ENCODE measurements around the gene INTS15.
A peak's percentile ranks its signal among the peaks of the same experiment; 100 is the strongest.

INTS15 gene

GRCh38 chr7:6618621-6619020 is 28.8 kb downstream of the INTS15 start:
- no peak for DNase-seq (ENCODE audit: low spot score)

- DNase-seq (ENCODE audit: low spot score): no peak
Measured at GRCh38 chr7:6619961-6620360, 30.1 kb downstream of the INTS15 start.

- DNase-seq (ENCODE audit: low spot score): no peak
Measured at GRCh38 chr7:6621195-6622133, 31.6 kb downstream of the INTS15 start.

- no peak for DNase-seq (ENCODE audit: low spot score)
Measured at GRCh38 chr7:6622134-6622710, 32.4 kb downstream of the INTS15 start.

DNA sequence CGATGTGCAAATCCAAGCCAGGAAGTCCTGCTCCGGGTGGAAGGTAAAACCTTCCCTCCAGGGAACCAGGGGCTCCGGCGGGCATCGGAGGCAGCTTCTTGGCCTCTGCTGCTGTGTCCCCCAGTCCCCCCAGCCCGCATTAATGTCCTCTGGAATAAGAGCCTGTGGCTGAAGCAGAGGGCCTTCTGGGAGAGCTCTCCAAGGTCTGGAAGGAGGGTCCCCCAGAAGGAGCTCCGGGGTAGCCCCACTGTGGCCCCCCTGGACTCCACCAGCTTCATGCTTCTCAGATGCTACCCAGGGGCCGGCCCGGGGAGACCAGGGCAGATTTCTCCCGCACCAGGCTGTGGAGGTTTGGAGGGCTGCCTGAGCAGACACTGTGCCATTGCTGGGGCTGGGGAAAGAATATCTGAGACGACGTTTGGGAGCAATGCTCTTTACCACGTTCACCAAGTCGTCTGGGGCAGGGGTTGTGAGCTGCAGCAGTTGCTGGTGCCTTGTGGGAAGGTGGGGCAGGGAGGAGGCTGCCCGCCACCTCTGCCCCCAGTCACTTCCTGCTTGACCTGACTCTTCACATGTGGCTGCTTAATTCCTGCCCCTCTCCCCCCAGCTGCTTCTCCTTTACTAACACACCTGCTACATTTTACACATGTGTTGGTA is 33.9 kb downstream of the INTS15 start:
- no peak for DNase-seq (ENCODE audit: low spot score)

DNA sequence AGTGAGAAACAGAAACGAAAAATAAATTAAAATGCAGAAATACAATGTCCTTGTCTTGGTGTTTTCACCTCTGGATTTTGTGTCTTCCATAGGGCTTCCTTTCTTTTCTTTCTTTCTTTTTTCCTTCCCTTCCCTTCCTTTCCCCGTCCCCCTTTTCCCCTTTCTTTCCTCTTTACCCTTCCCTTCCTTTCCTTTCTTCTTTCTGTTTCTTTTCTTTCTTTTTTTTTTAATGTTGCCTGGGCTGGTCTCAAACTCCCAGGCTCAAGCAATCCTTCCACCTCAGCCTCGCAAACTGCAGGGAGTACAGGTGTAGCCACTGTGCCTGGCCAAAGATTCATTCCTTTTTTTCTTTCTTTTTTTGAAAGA is 34.4 kb downstream of the INTS15 start:
- no peak for DNase-seq (ENCODE audit: low spot score)

GRCh38 chr7:6628045-6628444 is 38.2 kb downstream of the INTS15 start:
- no peak for DNase-seq (ENCODE audit: low spot score)

DNA sequence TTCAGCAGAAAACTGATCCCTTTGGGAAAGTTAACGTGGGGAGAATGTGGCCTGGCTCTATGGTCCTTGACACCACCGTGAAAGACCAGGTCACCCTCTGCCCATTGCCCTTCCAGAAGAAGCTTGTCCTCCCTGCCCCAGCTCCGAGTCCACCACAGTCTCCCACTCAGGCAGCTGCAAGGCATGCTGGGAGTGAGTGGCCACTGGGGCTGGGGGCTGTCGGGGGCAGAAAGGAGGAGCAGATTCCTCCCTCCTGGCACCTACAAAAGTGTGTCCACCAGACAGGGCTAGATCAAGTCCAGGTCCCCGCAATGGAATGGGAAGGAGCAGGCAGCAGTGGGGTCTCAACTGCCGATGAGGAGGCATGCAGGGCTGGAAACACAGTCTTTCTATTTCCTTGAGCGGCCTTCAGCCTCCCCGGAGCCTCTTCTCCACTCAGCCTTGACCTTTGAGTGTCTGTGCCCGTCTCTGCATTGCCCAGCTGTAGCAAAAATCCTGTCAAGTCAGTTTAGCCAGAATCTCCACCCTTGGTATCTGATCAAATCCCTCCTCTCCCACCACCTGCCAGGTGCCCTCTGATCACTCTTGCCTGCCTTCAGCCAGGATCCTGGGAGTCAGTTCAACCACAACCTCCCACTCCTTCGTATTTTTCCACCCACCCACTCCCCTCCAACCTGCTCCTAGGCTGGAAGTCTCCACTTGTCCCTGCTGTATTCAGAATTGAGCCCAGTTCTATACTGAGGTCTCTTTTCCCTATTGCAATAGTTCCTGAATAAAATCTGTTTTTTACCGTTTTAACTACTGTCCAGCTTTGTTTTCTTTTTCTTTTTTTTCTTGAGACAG is 40.4 kb downstream of the INTS15 start:
- no peak for DNase-seq (ENCODE audit: low spot score)

- no peak for DNase-seq (ENCODE audit: low spot score)
Measured at GRCh38 chr7:6631605-6632004, 41.8 kb downstream of the INTS15 start.

GRCh38 chr7:6634021-6634420 is 44.2 kb downstream of the INTS15 start:
- no peak for DNase-seq (ENCODE audit: low spot score)

- DNase-seq (ENCODE audit: low spot score): peak; percentile 46
Measured at GRCh38 chr7:6634971-6635370, 45.1 kb downstream of the INTS15 start.

DNA sequence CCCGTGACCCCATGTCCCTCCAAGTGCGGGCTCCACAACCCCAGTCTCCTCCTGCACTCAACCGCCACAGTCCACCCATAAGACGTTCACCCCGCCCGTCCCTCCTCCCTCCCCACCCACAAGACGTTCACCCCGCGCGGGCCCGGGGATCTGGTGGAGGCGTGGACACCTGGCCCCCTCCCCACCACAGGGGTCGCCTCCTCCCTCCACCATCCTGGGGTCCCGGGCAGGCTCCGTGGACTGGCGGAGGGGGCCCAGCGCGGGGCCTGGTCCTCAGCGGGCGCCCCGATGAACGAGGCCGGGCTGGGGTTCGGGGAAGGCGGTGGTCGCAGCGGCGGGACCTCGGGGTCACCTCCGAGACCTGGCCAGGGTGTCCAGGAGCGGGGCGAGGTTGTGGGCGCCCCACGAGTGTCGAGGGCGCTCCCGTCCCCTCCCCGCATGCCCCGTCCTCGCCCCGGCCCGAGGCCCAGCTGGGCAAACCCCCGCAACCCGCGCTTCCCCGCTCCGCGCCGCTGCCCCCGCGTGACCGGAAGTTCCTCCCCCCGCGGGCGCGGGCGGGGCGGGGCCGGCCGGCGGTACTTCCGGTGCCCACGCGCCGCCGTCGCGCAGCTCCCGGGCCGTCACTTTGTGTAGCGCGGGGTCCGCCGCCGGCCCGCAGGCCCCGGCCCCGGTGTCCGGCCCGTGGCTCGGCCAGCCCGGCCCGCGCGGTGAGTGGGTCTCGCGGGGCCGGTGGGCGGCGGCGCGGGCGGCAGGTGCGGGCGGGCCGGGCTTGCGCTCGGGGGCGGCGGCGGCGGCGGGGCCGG is 47.1 kb downstream of the INTS15 start, which contains the start of gene ZNF316:
TSS of gene ZNF316 (plus strand) at position 578 of the 803 bp plus-strand sequence. CDS start 5,092 bp downstream, outside the sequence.
- peak; percentile 59 for DNase-seq (ENCODE audit: low spot score)

DNA sequence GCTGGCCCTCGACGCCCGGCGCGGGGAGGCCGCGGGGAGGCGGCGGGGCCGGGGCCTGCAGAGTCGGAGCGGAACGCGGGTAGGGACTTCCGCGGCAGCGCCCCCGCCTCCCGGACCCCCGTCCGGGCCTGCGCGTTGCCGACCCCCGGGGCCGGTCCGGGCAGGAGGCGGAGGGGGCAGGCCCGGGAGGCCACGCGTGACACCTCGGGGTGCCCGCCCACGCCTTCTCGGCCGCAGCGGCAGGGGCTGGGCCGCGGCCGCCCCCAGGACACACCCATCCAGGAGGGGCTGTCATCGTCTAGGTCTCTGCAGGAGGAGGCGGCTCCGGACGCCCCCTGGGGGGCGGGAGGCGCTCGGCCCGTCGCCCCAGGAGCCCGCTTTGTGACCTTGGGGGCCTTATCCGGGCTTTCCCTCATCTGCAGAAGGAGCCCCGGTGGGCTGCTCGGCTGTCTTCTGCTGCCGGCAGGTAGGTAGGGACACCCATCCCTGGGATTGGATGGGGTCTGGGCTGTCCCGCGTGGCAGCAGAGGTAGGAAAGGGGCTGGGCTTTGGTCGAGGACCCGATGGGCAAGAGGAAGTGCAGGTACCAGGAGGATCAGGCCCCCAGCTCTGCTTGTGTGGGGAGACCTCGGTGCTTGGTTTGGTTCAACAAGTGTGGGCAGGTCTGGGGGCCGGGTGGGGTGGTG is 47.9 kb downstream of the INTS15 start:
- peak; percentile 33 for DNase-seq (ENCODE audit: low spot score)

- no peak for DNase-seq (ENCODE audit: low spot score)
Measured at GRCh38 chr7:6639032-6639431, 49.2 kb downstream of the INTS15 start.

- no peak for DNase-seq (ENCODE audit: low spot score)
Measured at GRCh38 chr7:6639627-6640026, 49.8 kb downstream of the INTS15 start.

- no peak for DNase-seq (ENCODE audit: low spot score)
Measured at GRCh38 chr7:6640246-6640721, 50.5 kb downstream of the INTS15 start.

- no peak for DNase-seq (ENCODE audit: low spot score)
Measured at GRCh38 chr7:6641305-6642035, 51.6 kb downstream of the INTS15 start.

DNA sequence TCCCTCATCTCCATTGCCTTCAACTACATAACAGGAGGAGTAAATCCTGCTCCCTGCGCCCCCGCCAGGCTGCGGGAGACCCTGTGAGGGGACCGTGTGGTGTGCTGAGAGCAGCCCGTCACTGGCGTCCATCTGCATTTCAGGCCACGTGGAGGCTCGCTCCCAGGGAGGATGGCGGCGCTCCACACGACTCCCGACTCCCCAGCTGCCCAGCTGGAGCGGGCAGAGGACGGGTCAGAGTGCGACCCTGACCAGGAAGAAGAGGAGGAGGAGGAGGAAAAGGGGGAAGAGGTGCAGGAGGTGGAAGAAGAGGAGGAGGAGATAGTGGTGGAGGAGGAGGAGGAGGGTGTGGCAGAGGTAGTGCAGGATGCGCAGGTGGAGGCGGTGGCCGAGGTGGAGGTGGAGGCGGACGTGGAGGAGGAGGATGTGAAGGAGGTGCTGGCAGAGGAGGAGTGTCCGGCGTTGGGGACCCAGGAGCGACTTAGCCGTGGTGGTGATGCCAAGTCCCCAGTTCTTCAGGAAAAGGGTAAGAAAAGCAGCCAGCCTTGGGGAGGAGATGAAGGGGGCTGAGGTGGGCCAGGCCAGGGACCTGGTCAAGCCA is 52.5 kb downstream of the INTS15 start:
- DNase-seq (ENCODE audit: low spot score): no peak

Data from kidney tubule cell (primary cell).